Kidney epithelial cell (primary cell): ENCODE measurements around the gene ERAL1. TPM values are rescaled to one million over a fixed set of nuclear protein-coding genes. Genes with fewer than 3 reads are reported as not detected.

Experiments used
- DNase-seq: peaks from one replicate; pipeline ENCODE4 v3.0.0-alpha.2; 2010; ENCODE audit warnings: low read depth
- H3K27me3 ChIP-seq: 2 replicates; pipeline ENCODE4 v1.6.0; 2011; ENCODE audit warnings: low read length; ENCODE audit not compliant: control insufficient read depth, insufficient read depth
- H3K36me3 ChIP-seq: 2 replicates; pipeline ENCODE4 v1.5.1; 2011; ENCODE audit warnings: low read length; ENCODE audit not compliant: control insufficient read depth, insufficient read depth
- H3K4me3 ChIP-seq: 2 replicates; pipeline ENCODE4 v1.5.1; 2011; ENCODE audit warnings: low read depth, mild to moderate bottlenecking, control low read depth, low read length
- CTCF ChIP-seq: IDR thresholded peaks from 2 replicates; pipeline ENCODE4 v1.5.1; 2011; ENCODE audit warnings: mild to moderate bottlenecking, moderate library complexity, low read length, control low read depth, inconsistent platforms; ENCODE audit not compliant: insufficient read depth, poor library complexity, severe bottlenecking
- total RNA-seq: library from RNA; depleted of rRNA; stranded (reverse); fragments of >200 nt; gene quantifications from 2 replicates; pipeline ENCODE4 v1.2.3, GENCODE V29; 2015

The ERAL1 gene
- total RNA-seq, 1 donor from 2014 or later, result 54.9 TPM

GRCh38 chr17:28906706-28907438, 52.1 kb downstream of the ERAL1 start:
- no peak for DNase-seq
- Histone ChIP-seq H3K36me3 (peaks cover 3% of the 10 kb centered on the region), H3K27me3 (no peaks in the 10 kb centered on the region), H3K4me3 (no peak overlapping the region)
- no peak for TF ChIP-seq CTCF

- no peak for TF ChIP-seq CTCF
- no peaks in the 10 kb centered on the region for H3K27me3 ChIP-seq
- H3K36me3 ChIP-seq, result peaks cover 4% of the 10 kb centered on the region
- no peak overlapping the region for H3K4me3 ChIP-seq
- no peak for DNase-seq
Measured at GRCh38 chr17:28907709-28908475, 53.1 kb downstream of the ERAL1 start.

GRCh38 chr17:28908640-28909167, 53.9 kb downstream of the ERAL1 start:
- no peak for DNase-seq
- H3K27me3 ChIP-seq, result no peaks in the 10 kb centered on the region
- no peak overlapping the region for H3K4me3 ChIP-seq
- H3K36me3 ChIP-seq, result peaks cover 5% of the 10 kb centered on the region
- TF ChIP-seq CTCF, result no peak

GRCh38 chr17:28910534-28910933, 55.7 kb downstream of the ERAL1 start:
- H3K36me3 ChIP-seq, result peaks cover 6% of the 10 kb centered on the region
- no peak for TF ChIP-seq CTCF
- H3K27me3 ChIP-seq, result no peaks in the 10 kb centered on the region
- H3K4me3 ChIP-seq, result no peak overlapping the region
- DNase-seq, result no peak

Other genes starting within 250 kb of the ERAL1 start
- 2.3 and 12.2 TPM in 2 replicates for gene RSKR, start 240.8 kb upstream of the ERAL1 start, total RNA-seq
- gene BLTP2, start 209.9 kb upstream of the ERAL1 start, total RNA-seq, result 116 and 124 TPM in 2 replicates
- 41.2 and 65.1 TPM in 2 replicates for gene SDF2, start 193.1 kb upstream of the ERAL1 start, total RNA-seq
- gene SUPT6H, start 192.8 kb upstream of the ERAL1 start, total RNA-seq, result 36.7 and 52.9 TPM in 2 replicates
- gene PROCA1, start 143.1 kb upstream of the ERAL1 start, total RNA-seq, result 0.58 and 3.7 TPM in 2 replicates
- 283 and 314 TPM in 2 replicates for gene RAB34, start 137.1 kb upstream of the ERAL1 start, total RNA-seq
- gene RPL23A, start 135.0 kb upstream of the ERAL1 start, total RNA-seq, result 604 and 716 TPM in 2 replicates
- 4.7 and 5.1 TPM in 2 replicates for gene TLCD1, start 128.8 kb upstream of the ERAL1 start, total RNA-seq
- gene NEK8, start 126.2 kb upstream of the ERAL1 start, total RNA-seq, result 4.3 TPM in 2 replicates
- gene TRAF4, start 111.0 kb upstream of the ERAL1 start, total RNA-seq, result 163 and 174 TPM in 2 replicates
- gene FAM222B, start 12.2 kb upstream of the ERAL1 start, total RNA-seq, result 24.3 and 37.7 TPM in 2 replicates
- gene FLOT2, start 42.7 kb downstream of the ERAL1 start, total RNA-seq, result 55.5 and 69.1 TPM in 2 replicates
- 12.2 and 12.7 TPM in 2 replicates for gene DHRS13, start 48.1 kb downstream of the ERAL1 start, total RNA-seq
- 19.6 and 30.8 TPM in 2 replicates for gene PHF12, start 96.5 kb downstream of the ERAL1 start, total RNA-seq
- gene SEZ6, start 151.0 kb downstream of the ERAL1 start, total RNA-seq, result not detected in 2 replicates
- gene PIPOX, start 188.1 kb downstream of the ERAL1 start, total RNA-seq, result 0.29 and 0.34 TPM in 2 replicates